Islet of Langerhans (tissue), 1 donor: Measurements from ENCODE around the gene ARL15.

Experiments used
- FAIRE-seq: peaks from one replicate; lab custom pipeline; 2011; peaks lifted over from hg19 to GRCh38; lab: Jason Lieb, UNC

ARL15 gene

DNA sequence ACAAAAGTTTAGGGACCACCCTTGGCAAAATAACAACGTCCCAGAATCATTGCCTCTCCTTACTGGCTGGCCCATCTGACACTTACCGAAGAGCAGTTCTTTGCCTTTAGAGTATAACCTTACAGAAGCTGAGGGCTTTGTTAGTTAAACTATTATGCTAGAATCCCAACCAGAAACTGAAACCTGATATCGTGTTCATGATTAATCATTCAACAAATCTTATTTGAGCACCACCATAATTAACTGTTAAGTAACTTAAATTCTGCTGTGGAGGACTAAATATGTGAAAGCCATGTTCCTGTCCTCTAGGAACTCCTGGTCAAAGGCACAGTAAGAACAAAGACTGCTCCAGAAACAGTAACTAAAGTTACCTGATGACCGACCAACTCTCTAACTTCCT lies 104.9 kb downstream of the ARL15 start:
- FAIRE-seq = no peak

DNA sequence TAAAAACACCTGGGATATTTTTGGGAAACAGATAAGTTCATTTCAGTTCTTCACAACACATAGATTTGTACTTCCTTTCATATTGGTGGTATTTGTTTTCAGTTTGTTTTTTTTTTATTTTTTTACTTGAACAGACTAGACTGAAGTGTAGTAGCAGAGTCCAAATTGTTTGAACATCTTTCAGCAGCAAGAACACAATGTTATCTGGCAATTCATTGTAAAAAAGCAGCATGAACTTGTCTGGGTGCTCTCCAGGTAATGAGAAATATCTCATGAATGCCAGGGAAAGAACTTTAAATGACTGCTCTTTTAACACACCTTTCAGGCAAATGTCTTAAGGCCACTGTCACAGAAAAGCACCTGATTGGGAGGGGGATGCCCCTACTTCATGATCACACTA lies 113.4 kb downstream of the ARL15 start:
- FAIRE-seq = no peak

GRCh38 chr5:54195701-54196100 lies 114.7 kb downstream of the ARL15 start:
- no peak for FAIRE-seq

- FAIRE-seq = no peak
Measured at GRCh38 chr5:54194318-54194717, 116.1 kb downstream of the ARL15 start.

- no peak for FAIRE-seq
Measured at GRCh38 chr5:54187694-54188093, 122.7 kb downstream of the ARL15 start.

GRCh38 chr5:54186912-54187445 lies 123.4 kb downstream of the ARL15 start:
- FAIRE-seq = no peak

- FAIRE-seq = no peak
Measured at GRCh38 chr5:54186108-54186507, 124.3 kb downstream of the ARL15 start.

- FAIRE-seq = no peak
Measured at GRCh38 chr5:54184806-54185205, 125.6 kb downstream of the ARL15 start.

- FAIRE-seq = no peak
Measured at GRCh38 chr5:54180630-54181031, 129.7 kb downstream of the ARL15 start.

DNA sequence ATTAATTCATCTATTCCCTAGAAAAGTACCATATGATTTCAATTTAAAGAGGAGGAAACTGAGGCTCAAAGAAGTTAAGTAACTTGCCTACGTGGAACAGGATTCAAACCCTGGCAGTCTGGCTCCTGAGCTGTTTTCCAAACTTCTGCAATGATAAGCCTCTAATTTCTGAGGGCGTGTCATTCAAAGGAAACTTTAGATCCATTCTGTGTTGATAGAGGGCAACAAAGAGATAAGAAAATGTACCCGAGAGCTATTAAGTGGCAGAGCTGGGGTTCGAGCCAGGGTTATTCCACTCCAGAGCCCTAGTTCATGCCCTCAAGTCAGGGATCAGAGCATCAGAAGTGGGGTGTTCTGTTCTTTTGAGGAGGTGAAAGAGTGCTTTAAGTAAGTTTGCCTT lies 131.4 kb downstream of the ARL15 start:
- FAIRE-seq = no peak

- FAIRE-seq = no peak
Measured at GRCh38 chr5:54178207-54178606, 132.2 kb downstream of the ARL15 start.

- FAIRE-seq = no peak
Measured at GRCh38 chr5:54177058-54177457, 133.3 kb downstream of the ARL15 start.

GRCh38 chr5:54176066-54176830 lies 134.1 kb downstream of the ARL15 start:
- no peak for FAIRE-seq

GRCh38 chr5:54173251-54173650 lies 137.1 kb downstream of the ARL15 start:
- no peak for FAIRE-seq

- FAIRE-seq = no peak
Measured at GRCh38 chr5:54171645-54172384, 138.6 kb downstream of the ARL15 start.

GRCh38 chr5:54165687-54166086 lies 144.7 kb downstream of the ARL15 start:
- FAIRE-seq = no peak

DNA sequence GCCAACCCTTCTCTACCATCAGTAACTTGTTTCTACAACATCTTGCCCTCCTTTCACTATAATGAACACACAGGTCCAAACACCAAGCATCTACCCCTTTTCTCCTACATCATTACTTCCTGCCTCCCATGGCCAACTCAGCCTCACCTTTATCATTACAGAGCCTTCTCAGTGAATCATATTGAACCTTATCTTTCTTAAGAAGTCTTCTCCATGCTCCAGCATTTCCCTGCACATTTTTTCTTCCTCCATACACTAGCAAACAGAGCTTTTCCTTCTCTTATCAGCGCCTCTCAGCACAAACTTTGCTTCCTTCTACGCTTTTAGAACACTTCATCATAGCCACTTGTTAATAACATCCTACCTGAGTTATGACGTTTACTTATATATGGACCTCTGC lies 148.2 kb downstream of the ARL15 start:
- no peak for FAIRE-seq

- no peak for FAIRE-seq
Measured at GRCh38 chr5:54160329-54160728, 150.0 kb downstream of the ARL15 start.

DNA sequence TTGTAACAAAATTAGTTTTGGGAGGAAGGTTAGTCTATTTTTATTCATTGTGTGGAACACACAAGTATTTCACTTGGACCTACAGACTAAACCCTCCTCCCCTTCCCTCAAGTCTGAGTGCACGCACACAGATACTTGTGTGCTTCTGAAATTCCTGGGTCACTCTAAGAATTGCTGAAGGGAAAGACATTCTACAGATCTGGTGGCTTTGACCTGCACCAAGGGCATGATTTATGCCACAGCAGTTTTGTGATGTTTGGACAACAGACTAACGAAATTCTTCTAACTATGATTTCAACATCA lies 150.5 kb downstream of the ARL15 start:
- FAIRE-seq = no peak

GRCh38 chr5:54159153-54159892 lies 151.1 kb downstream of the ARL15 start:
- FAIRE-seq = no peak

- FAIRE-seq = no peak
Measured at GRCh38 chr5:54156577-54156976, 153.8 kb downstream of the ARL15 start.

DNA sequence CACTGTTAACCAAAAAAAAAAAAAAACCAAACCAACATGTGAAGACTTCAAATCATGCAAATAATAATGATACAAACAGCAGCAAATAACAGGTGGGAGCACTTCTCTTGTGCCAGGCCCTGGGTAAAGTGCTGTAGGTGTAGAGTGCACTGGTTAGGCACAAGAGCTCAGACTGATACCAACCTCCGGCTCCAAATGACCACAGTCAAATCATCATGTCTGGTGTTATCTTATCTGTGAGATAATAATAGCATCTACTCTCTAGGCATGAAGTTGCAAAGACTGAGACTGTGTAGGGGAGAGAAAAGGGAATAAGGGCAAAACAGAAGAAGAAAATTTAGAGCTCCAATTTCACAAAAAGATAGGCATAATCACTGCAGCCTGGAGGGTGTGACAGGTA lies 159.5 kb downstream of the ARL15 start:
- FAIRE-seq = no peak

DNA sequence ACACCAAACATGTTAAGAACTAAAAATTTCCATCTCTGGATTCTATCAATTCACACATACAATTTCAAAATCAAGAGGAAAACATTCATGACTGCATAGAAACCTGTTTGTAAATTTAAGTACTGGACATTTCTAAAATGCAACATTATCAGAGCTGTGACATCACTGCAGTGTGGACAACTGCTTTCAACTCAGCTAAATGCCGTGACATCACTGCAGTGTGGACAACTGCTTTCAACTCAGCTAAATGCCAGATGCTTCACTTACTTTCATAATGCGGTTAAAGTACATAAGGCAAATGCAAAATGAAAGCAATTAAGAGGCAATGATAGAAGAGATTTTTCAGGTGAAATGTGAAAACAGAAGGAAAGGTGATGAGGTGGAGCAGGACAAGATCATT lies 161.5 kb downstream of the ARL15 start:
- FAIRE-seq = peak; percentile 92
